PC-9 (cell line): ENCODE measurements around the gene MRPL54. TPM values are rescaled to one million over a fixed set of nuclear protein-coding genes. Genes with fewer than 3 reads are reported as not detected.

Experiments used
- BruUV-seq: library from RNA; stranded (reverse); fragments of 400-500 nt; replicated peaks from 2 replicates; lab custom pipeline; 2021; lab: Mats Ljungman, UMichigan
- CTCF ChIA-PET: fragments of 300-600 bp; sonication (Branson Sonifier 250); formaldehyde crosslinking; loops from one replicate; lab custom pipeline; 2022; ENCODE audit warnings: antibody characterized with exemption; lab: Charles Lee
- POLR2A ChIA-PET: fragments of 300-600 bp; sonication (Branson Sonifier 250); formaldehyde crosslinking; loops from one replicate; lab custom pipeline; 2022; ENCODE audit warnings: antibody characterized with exemption; ENCODE audit not compliant: unreplicated experiment; lab: Charles Lee
- DNase-seq, 2 experiments: peaks; one replicate each; pipeline versions ENCODE4 v3.0.0 to v3.0.0-alpha.2; 2015 to 2022; ENCODE audit warnings: mixed read lengths in 1 of 2
- H2AFZ ChIP-seq: fragments of 200-600 bp; sonication (generic); 2 replicates; pipeline ENCODE4 v1.8.1; 2017; ENCODE audit warnings: antibody characterized with exemption
- H3F3A ChIP-seq: fragments of 200-600 bp; sonication (generic); 2 replicates; pipeline ENCODE4 v1.8.1; 2017; ENCODE audit warnings: antibody characterized with exemption, mild to moderate bottlenecking, low read depth; ENCODE audit not compliant: insufficient read depth
- H3K27ac ChIP-seq: fragments of 200-600 bp; sonication (generic); 2 replicates; pipeline ENCODE4 v1.6.1; 2016; ENCODE audit warnings: mixed run types
- H3K27me3 ChIP-seq: fragments of 200-600 bp; sonication (generic); 2 replicates; pipeline ENCODE4 v1.6.1; 2016; ENCODE audit warnings: low read depth, mixed run types; ENCODE audit not compliant: insufficient read depth
- H3K36me3 ChIP-seq: fragments of 200-600 bp; sonication (generic); 2 replicates; pipeline ENCODE4 v1.6.1; 2016; ENCODE audit warnings: low read depth, mixed run types
- H3K4me1 ChIP-seq: fragments of 200-600 bp; sonication (generic); replicated peaks from 2 replicates; pipeline ENCODE4 v1.6.1; 2016; ENCODE audit warnings: mixed run types; ENCODE audit not compliant: insufficient read depth
- H3K4me2 ChIP-seq: fragments of 200-600 bp; sonication (generic); 2 replicates; pipeline ENCODE4 v1.6.1; 2017; ENCODE audit warnings: mixed run types
- H3K4me3 ChIP-seq: fragments of 200-600 bp; sonication (generic); 2 replicates; pipeline ENCODE4 v1.6.1; 2016; ENCODE audit warnings: mixed run types
- H3K79me2 ChIP-seq: fragments of 200-600 bp; sonication (generic); 2 replicates; pipeline ENCODE4 v1.6.1; 2017; ENCODE audit warnings: low read depth, mixed run types
- H3K9me2 ChIP-seq: fragments of 200-600 bp; sonication (generic); 2 replicates; pipeline ENCODE4 v1.8.1; 2017; ENCODE audit warnings: mild to moderate bottlenecking; ENCODE audit not compliant: insufficient read depth
- H3K9me3 ChIP-seq: fragments of 200-600 bp; sonication (generic); 2 replicates; pipeline ENCODE4 v1.8.1; 2016; ENCODE audit warnings: low read depth; ENCODE audit not compliant: insufficient read depth
- H4K20me1 ChIP-seq: fragments of 200-600 bp; sonication (generic); 2 replicates; pipeline ENCODE4 v1.8.1; 2017; ENCODE audit not compliant: insufficient read depth
- EZH2 ChIP-seq: fragments of 200-600 bp; sonication (generic); IDR thresholded peaks from 2 replicates; pipeline ENCODE4 v1.8.0; 2017; ENCODE audit warnings: antibody characterized with exemption, low read depth
- intact Hi-C: fragments of 100-400 bp; cut with micrococcal nuclease; formaldehyde crosslinking; loops from one replicate; pipeline ENCODE4 v1.10.0; 2022; ENCODE audit not compliant: unreplicated experiment
- total RNA-seq: library from RNA; stranded (reverse); gene quantifications from 2 replicates; pipeline ENCODE4 v1.2.3, GENCODE V29; 2021
- TF ChIP-seq, protein P1 (sequence below): fragments of 200-600 bp; sonication (generic); conservative IDR thresholded peaks from 2 replicates; pipeline ENCODE4 v1.6.1; 2017; ENCODE audit warnings: mixed run types, antibody characterized with exemption, mild to moderate bottlenecking, moderate library complexity

Gene MRPL54
- total RNA-seq, 1 experiment from 2014 or later: 31.6 TPM

DNA sequence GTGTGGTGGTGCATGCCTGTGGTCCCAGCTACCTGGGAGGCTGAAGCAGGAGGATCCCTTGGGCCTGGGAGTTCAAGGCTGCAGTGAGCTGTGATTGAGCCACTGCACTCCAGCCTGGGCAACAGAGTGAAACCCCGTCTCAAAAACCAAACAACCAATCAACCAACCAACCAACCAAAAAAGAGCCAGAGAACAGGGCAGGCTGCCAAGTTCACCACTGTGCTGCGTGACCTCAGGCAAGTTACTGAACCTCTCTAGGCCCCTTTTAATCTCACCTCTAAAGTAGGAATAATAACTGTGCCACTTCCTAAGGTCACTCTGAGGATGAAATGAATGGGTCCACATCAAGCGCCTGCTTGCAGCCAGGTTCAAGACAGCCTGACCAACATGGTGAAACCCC lies 37.4 kb upstream of the MRPL54 start:
- ChIA-PET POLR2A (interaction anchor here (0.6 kb wide), 1 partner anchor 38 kb away, joined by 4 read pairs; no protein-coding TSS in a partner anchor), CTCF (no interaction called here)
- no TSS peak for BruUV-seq
- no peak overlapping the region for H2AFZ ChIP-seq
- no peak overlapping the region for H3K27ac ChIP-seq
- H3K36me3 ChIP-seq: no peaks in the 10 kb centered on the region
- H3F3A ChIP-seq: peaks cover 19% of the 10 kb centered on the region; the same call in 1 of the 2 replicates
- 0 out of 2 replicates have a peak, but pooled peaks cover 8% of the 10 kb centered on the region for H3K79me2 ChIP-seq
- no peak overlapping the region for H3K4me2 ChIP-seq
- TF ChIP-seq, protein P1, sequence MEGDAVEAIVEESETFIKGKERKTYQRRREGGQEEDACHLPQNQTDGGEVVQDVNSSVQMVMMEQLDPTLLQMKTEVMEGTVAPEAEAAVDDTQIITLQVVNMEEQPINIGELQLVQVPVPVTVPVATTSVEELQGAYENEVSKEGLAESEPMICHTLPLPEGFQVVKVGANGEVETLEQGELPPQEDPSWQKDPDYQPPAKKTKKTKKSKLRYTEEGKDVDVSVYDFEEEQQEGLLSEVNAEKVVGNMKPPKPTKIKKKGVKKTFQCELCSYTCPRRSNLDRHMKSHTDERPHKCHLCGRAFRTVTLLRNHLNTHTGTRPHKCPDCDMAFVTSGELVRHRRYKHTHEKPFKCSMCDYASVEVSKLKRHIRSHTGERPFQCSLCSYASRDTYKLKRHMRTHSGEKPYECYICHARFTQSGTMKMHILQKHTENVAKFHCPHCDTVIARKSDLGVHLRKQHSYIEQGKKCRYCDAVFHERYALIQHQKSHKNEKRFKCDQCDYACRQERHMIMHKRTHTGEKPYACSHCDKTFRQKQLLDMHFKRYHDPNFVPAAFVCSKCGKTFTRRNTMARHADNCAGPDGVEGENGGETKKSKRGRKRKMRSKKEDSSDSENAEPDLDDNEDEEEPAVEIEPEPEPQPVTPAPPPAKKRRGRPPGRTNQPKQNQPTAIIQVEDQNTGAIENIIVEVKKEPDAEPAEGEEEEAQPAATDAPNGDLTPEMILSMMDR: no peak
- no peak for TF ChIP-seq EZH2
- DNase-seq: no peak
- H3K27me3 ChIP-seq: no peaks in the 10 kb centered on the region
- no peaks in the 10 kb centered on the region for H3K9me3 ChIP-seq
- intact Hi-C loops: no loop called here
- H3K4me1 ChIP-seq: peaks cover 26% of the 10 kb centered on the region
- no peaks in the 10 kb centered on the region for H4K20me1 ChIP-seq
- no peaks in the 10 kb centered on the region for H3K9me2 ChIP-seq
- no peak overlapping the region for H3K4me3 ChIP-seq

GRCh38 chr19:3725640-3726310 lies 36.7 kb upstream of the MRPL54 start:
- Histone ChIP-seq H4K20me1 (no peaks in the 10 kb centered on the region), H3K4me1 (peaks cover 19% of the 10 kb centered on the region), H3K27me3 (no peaks in the 10 kb centered on the region), H3F3A (peaks cover 14% of the 10 kb centered on the region; the same call in 1 of the 2 replicates), H3K4me3 (no peak overlapping the region), H3K4me2 (no peak overlapping the region), H3K27ac (no peak overlapping the region), H3K9me2 (no peaks in the 10 kb centered on the region), H3K9me3 (no peaks in the 10 kb centered on the region), H2AFZ (no peak overlapping the region), H3K79me2 (0 out of 2 replicates have a peak, but pooled peaks cover 8% of the 10 kb centered on the region), H3K36me3 (no peaks in the 10 kb centered on the region)
- CTCF ChIA-PET: no interaction called here
- BruUV-seq: no TSS peak
- intact Hi-C loops: no loop called here
- POLR2A ChIA-PET: no interaction called here
- TF ChIP-seq, protein P1: no peak
- no peak for TF ChIP-seq EZH2
- DNase-seq: peak; percentile 40 to 77

- Histone ChIP-seq H3K4me1 (peaks cover 11% of the 10 kb centered on the region), H3F3A (peaks cover 7% of the 10 kb centered on the region; the same call in 1 of the 2 replicates), H3K79me2 (0 out of 2 replicates have a peak, but pooled peaks cover 5% of the 10 kb centered on the region), H2AFZ (no peak overlapping the region), H3K4me2 (no peak overlapping the region), H3K27ac (no peak overlapping the region), H3K9me3 (no peaks in the 10 kb centered on the region), H3K27me3 (no peaks in the 10 kb centered on the region), H3K36me3 (no peaks in the 10 kb centered on the region), H4K20me1 (no peaks in the 10 kb centered on the region), H3K4me3 (no peak overlapping the region), H3K9me2 (no peaks in the 10 kb centered on the region)
- no TSS peak for BruUV-seq
- intact Hi-C loops: no loop called here
- POLR2A ChIA-PET: no interaction called here
- DNase-seq: no peak
- TF ChIP-seq EZH2: no peak
- TF ChIP-seq, protein P1: no peak
- CTCF ChIA-PET: no interaction called here
Observed at GRCh38 chr19:3730457-3730958, 32.0 kb upstream of the MRPL54 start.
